HG02642 (cell line): ENCODE data around the gene BMPR1A.

Experiments
- ATAC-seq: cut with Tn5 transposase; IDR thresholded peaks from one replicate; pipeline ENCODE4 v1.9.1; 2021; ENCODE audit warnings: mild to moderate bottlenecking; ENCODE audit not compliant: unreplicated experiment, poor library complexity

Gene BMPR1A

GRCh38 chr10:86756511-86757112 lies at the start of gene BMPR1A:
TSS of gene BMPR1A (plus strand) at chr10:86756619. CDS start at chr10:86876019, 119,400 bp downstream.
- peak; percentile 41 for ATAC-seq

GRCh38 chr10:86706977-86707376 lies 49.4 kb upstream of the BMPR1A start:
- ATAC-seq = no peak

- ATAC-seq = no peak
These were observed 48.9 kb upstream of the BMPR1A start for GRCh38 chr10:86707505-86707904.

GRCh38 chr10:86708068-86708782 lies 48.2 kb upstream of the BMPR1A start:
- ATAC-seq = no peak

GRCh38 chr10:86708783-86709380 lies 47.5 kb upstream of the BMPR1A start:
- no peak for ATAC-seq

GRCh38 chr10:86709396-86710185 lies 46.8 kb upstream of the BMPR1A start:
- ATAC-seq = no peak

- peak; percentile 89 for ATAC-seq
These were observed 45.4 kb upstream of the BMPR1A start for GRCh38 chr10:86710987-86711512.

GRCh38 chr10:86711513-86712316 lies 44.7 kb upstream of the BMPR1A start:
- peak; percentile 56 for ATAC-seq

- peak; percentile 9 for ATAC-seq
These were observed 44.1 kb upstream of the BMPR1A start for GRCh38 chr10:86712317-86712707.

GRCh38 chr10:86715156-86715795 lies 41.1 kb upstream of the BMPR1A start:
- no peak for ATAC-seq

- ATAC-seq = no peak
These were observed 40.6 kb upstream of the BMPR1A start for GRCh38 chr10:86715836-86716235.

- ATAC-seq = no peak
These were observed 40.0 kb upstream of the BMPR1A start for GRCh38 chr10:86716466-86716865.

GRCh38 chr10:86718556-86718955 lies 37.9 kb upstream of the BMPR1A start:
- no peak for ATAC-seq

GRCh38 chr10:86721232-86721631 lies 35.2 kb upstream of the BMPR1A start:
- no peak for ATAC-seq

GRCh38 chr10:86723009-86723408 lies 33.4 kb upstream of the BMPR1A start:
- ATAC-seq = no peak

- ATAC-seq = no peak
These were observed 32.0 kb upstream of the BMPR1A start for GRCh38 chr10:86724445-86724844.

GRCh38 chr10:86725980-86726676 lies 30.3 kb upstream of the BMPR1A start:
- ATAC-seq = no peak

- ATAC-seq = no peak
These were observed 29.8 kb upstream of the BMPR1A start for GRCh38 chr10:86726677-86726999.

GRCh38 chr10:86727470-86727869 lies 28.9 kb upstream of the BMPR1A start:
- ATAC-seq = no peak
